HEK293T (cell line): ENCODE data around the gene TNIK.

Experiments
- BHLHE40 ChIP-seq: fragments of 450-650 bp; IDR thresholded peaks from 2 replicates; pipeline ENCODE4 v1.6.1; 2016; ENCODE audit warnings: mild to moderate bottlenecking, moderate library complexity, borderline replicate concordance
- FOXK2 ChIP-seq: fragments of 450-650 bp; IDR thresholded peaks from 2 replicates; pipeline ENCODE4 v1.6.1; 2016; ENCODE audit warnings: mild to moderate bottlenecking
- FOXM1 ChIP-seq: fragments of 450-650 bp; IDR thresholded peaks from 2 replicates; pipeline ENCODE4 v1.6.1; 2017; ENCODE audit warnings: mild to moderate bottlenecking, borderline replicate concordance
- HDGF ChIP-seq: fragments of 450-650 bp; IDR thresholded peaks from 2 replicates; pipeline ENCODE4 v1.6.1; 2017; ENCODE audit warnings: antibody characterized with exemption, borderline replicate concordance
- SUZ12 ChIP-seq: fragments of 450-650 bp; IDR thresholded peaks from 2 replicates; pipeline ENCODE4 v1.6.1; 2016; ENCODE audit warnings: mild to moderate bottlenecking
- TARDBP ChIP-seq: fragments of 450-650 bp; IDR thresholded peaks from 2 replicates; pipeline ENCODE4 v1.6.1; 2016
- TF ChIP-seq, protein P1 (sequence below): fragments of 450-650 bp; IDR thresholded peaks from 2 replicates; pipeline ENCODE4 v1.6.1; 2016

DNA sequence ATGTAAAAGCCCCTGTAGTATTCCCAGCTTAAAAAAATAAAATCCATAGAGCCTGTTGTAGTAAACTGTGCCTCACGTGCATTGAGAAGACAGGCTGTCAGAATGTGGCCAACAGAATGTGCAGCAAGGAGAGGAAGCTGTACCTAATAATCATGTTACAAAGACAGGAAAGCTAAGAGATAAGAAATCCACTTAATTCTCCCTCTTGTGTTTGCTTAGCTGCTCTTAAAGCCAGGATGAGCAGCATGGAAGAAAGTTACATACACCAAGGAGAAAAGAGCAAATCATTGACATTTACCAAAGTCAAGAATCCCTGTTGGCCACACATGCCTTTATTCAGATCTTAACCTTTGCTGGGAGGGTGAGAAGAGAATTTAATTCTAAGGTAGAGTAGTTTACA is 85.9 kb downstream of the TNIK start:
- TF ChIP-seq, protein P1, sequence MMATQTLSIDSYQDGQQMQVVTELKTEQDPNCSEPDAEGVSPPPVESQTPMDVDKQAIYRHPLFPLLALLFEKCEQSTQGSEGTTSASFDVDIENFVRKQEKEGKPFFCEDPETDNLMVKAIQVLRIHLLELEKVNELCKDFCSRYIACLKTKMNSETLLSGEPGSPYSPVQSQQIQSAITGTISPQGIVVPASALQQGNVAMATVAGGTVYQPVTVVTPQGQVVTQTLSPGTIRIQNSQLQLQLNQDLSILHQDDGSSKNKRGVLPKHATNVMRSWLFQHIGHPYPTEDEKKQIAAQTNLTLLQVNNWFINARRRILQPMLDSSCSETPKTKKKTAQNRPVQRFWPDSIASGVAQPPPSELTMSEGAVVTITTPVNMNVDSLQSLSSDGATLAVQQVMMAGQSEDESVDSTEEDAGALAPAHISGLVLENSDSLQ: no peak
- TF ChIP-seq BHLHE40 (no peak), SUZ12 (no peak), FOXK2 (no peak), FOXM1 (no peak), HDGF (no peak), TARDBP (no peak)
